ENCODE data around the gene MRPL20. TPM values are rescaled to one million over a fixed set of nuclear protein-coding genes. Genes with fewer than 3 reads are reported as not detected.

The MRPL20 gene
- total and polyA plus RNA-seq, 9 of the 15 experiments (the other 6 are each of a cell fraction or from before 2014, with no cell fraction given) = 180 to 671 (median 229) TPM

GRCh38 chr1:1358433-1359271 is 48.4 kb downstream of the MRPL20 start, which contains the start of gene MXRA8:
TSS of gene MXRA8 (minus strand) at chr1:1358555. CDS start at chr1:1358504, 51 bp downstream.
- Histone ChIP-seq H3K4me2 (ENCODE audit: insufficient read depth, low read length) (peak within 1 kb of the TSS; percentile 71), H3K9ac (ENCODE audit: insufficient read depth in 1 of 2, low read depth in 2 of 2, low read length in 2 of 2) (peak within 1 kb of the TSS; percentile 74 to 89)
- peak; percentile 92 to 96 (median 94) for DNase-seq (ENCODE audit: extremely low read depth in 1 of 4, low spot score in 3 of 4)
- TF ChIP-seq ZNF589 (CRISPR knock-in tag; IDR thresholded peaks at IDR 0.05; ENCODE audit: low read depth) (0 out of 2 replicates have a peak, but pooled peaks have one; percentile 38), SP1 (CRISPR knock-in tag; IDR thresholded peaks at IDR 0.05) (peak; percentile 60; the same call in 1 of the 2 replicates), ZBTB2 (IDR thresholded peaks at IDR 0.05) (no peak), FOXA3 (CRISPR knock-in tag; conservative IDR thresholded peaks at IDR 0.05 in 1 of 2, IDR thresholded peaks at IDR 0.05 in 1 of 2) (peak in 1 of 2 experiments; percentile 47; a peak in 1 of 4 replicates), ZBTB12 (CRISPR knock-in tag; IDR thresholded peaks at IDR 0.05) (0 out of 2 replicates have a peak, but pooled peaks have one; percentile 20), PHF21A (IDR thresholded peaks at IDR 0.05; ENCODE audit: borderline replicate concordance, low read depth) (no peak; the same call in 1 of the 2 replicates), CLOCK (CRISPR knock-in tag; IDR thresholded peaks at IDR 0.05; ENCODE audit: borderline replicate concordance) (no peak), RAD21 (CRISPR knock-in tag; conservative IDR thresholded peaks at IDR 0.05 in 1 of 2, IDR thresholded peaks at IDR 0.05 in 1 of 2) (no peak), IRF9 (tag; IDR thresholded peaks at IDR 0.05) (no peak)

More at GRCh38 chr1:1358433-1359271, 48.4 kb downstream of the MRPL20 start, which contains the start of gene MXRA8:
- intact Hi-C loops (cut with micrococcal nuclease) (no loop called here), in situ Hi-C loops (cut with MboI) (no loop called here)
- H3K4me1 ChIP-seq (replicated peaks in 1 of 2; ENCODE audit: control insufficient read depth in 2 of 2, insufficient read depth in 2 of 2, low read length in 2 of 2) = peaks cover 19 to 79% of the 10 kb centered on the region in 2 experiments
- CTCF ChIA-PET (ENCODE audit: low intra/inter-chr PET ratio) = no interaction called here
- ATAC-seq = peak; percentile 93
- no peaks in the 10 kb centered on the region for H3K36me3 ChIP-seq (ENCODE audit: control insufficient read depth, insufficient read depth, low read length)
- no peaks in the 10 kb centered on the region for H4K20me1 ChIP-seq (replicated peaks; ENCODE audit: control insufficient read depth, insufficient read depth, low read length)
- peak within 1 kb of the TSS; percentile 99 for H2AFZ ChIP-seq (ENCODE audit: low read depth, low read length)
- POLR2A ChIA-PET = interaction anchor here (1.0 to 1.1 kb wide), 2 partner anchors 12 to 18 kb away, joined by 5 read pairs; no protein-coding TSS in a partner anchor
- peak within 1 kb of the TSS; percentile 74 for H3K27ac ChIP-seq (ENCODE audit: extremely low read depth, low read depth, low read length)
- H3K27me3 ChIP-seq (ENCODE audit: control insufficient read depth in 2 of 2, insufficient read depth in 2 of 2, low read length in 2 of 2) = no peaks in the 10 kb centered on the region; a peak in 1 of 5 replicates
- 0 out of 2 replicates have a peak, but pooled peaks cover 2% of the 10 kb centered on the region for H3K9me3 ChIP-seq (replicated peaks; ENCODE audit: control insufficient read depth, insufficient read depth, low read depth, low read length)
- FAIRE-seq = peak; percentile 96
- H3K79me2 ChIP-seq (ENCODE audit: control insufficient read depth, insufficient read depth, low read length) = peaks cover 10% of the 10 kb centered on the region; the same call in 2 of the 3 replicates
- H3K9me1 ChIP-seq (ENCODE audit: control insufficient read depth, insufficient read depth, low read length) = no peaks in the 10 kb centered on the region
- 27% methylated on average over 29 of the region's 29 CpGs for WGBS (ENCODE audit: insufficient coverage, low coverage, missing lambda C conversion rate)
- no TSS peak for BruUV-seq (replicated peaks)
- H3K4me3 ChIP-seq = peak within 1 kb of the TSS; percentile 33
